C4-2B (cell line): ENCODE data around the gene ARHGEF26.

Source experiments
- H3K27ac ChIP-seq: fragments of 450-650 bp; 2 replicates; pipeline ENCODE4 v1.5.1; 2017
- ZFX ChIP-seq: fragments of 450-650 bp; IDR thresholded peaks from 2 replicates; pipeline ENCODE4 v1.6.1; 2017
- TF ChIP-seq, protein P1 (sequence below): fragments of 450-650 bp; conservative IDR thresholded peaks from 2 replicates; pipeline ENCODE4 v1.5.1; 2017; ENCODE audit warnings: mild to moderate bottlenecking

Gene ARHGEF26

DNA sequence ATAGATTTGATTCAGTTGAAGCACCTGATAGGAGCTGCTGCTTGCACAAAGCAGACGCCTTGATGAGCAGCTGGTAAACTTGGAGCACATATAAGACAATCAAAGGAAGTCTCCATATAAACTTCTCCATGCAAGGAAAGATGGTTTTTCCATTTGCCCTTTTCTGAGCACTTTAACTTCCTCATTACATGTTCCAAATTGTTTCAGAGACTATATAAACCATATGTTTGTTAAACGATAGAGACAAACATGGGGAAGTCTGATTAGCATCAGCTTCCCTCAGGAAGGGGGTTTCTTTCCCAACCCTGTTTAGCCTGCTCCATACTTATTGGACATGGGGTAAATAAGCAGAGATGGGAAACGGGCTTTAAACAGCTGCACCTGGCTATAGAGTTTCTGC, 115.1 kb downstream of the ARHGEF26 start:
- TF ChIP-seq ZFX = no peak
- TF ChIP-seq, protein P1, sequence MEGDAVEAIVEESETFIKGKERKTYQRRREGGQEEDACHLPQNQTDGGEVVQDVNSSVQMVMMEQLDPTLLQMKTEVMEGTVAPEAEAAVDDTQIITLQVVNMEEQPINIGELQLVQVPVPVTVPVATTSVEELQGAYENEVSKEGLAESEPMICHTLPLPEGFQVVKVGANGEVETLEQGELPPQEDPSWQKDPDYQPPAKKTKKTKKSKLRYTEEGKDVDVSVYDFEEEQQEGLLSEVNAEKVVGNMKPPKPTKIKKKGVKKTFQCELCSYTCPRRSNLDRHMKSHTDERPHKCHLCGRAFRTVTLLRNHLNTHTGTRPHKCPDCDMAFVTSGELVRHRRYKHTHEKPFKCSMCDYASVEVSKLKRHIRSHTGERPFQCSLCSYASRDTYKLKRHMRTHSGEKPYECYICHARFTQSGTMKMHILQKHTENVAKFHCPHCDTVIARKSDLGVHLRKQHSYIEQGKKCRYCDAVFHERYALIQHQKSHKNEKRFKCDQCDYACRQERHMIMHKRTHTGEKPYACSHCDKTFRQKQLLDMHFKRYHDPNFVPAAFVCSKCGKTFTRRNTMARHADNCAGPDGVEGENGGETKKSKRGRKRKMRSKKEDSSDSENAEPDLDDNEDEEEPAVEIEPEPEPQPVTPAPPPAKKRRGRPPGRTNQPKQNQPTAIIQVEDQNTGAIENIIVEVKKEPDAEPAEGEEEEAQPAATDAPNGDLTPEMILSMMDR = no peak
- H3K27ac ChIP-seq = no peak overlapping the region

DNA sequence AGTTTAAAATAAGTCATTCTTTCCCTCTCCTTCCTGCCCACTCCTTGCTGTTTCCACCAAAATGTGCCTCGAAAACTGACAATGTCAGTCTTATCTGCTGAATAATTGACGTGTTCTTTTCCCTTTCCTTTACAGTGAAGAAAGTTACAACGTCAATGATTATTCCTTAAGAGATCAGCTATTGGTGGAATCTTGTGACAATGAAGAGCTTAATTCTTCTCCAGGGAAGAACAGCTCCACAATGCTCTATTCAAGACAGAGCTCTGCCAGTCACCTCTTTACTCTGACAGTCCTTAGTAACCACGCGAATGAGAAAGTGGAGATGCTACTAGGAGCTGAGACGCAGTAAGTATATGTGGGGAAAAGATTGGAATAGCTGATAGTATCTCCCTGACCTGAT, 119.0 kb downstream of the ARHGEF26 start:
- no peak overlapping the region for H3K27ac ChIP-seq
- TF ChIP-seq, protein P1 = no peak

DNA sequence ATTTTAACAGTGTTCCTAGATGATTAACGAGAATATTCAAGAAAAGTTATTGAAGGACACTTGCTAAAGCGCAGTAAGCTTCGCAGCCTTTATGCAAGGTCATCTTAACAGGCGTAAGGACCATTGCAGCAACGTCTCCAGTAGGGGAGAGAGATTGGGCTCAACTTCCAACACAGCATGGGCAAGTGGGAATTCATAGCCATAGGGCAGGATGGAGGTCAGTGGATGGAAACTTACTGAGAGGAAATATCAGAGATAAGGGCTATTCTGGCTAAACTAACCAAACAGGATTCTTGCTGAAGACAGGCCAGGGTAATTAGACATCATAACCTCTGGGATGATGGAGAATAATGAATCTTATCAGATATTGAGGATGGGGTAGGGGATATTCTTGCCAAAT, 120.3 kb downstream of the ARHGEF26 start:
- no peak overlapping the region; the same call in 1 of the 2 replicates for H3K27ac ChIP-seq
- TF ChIP-seq, protein P1 = no peak
- no peak for TF ChIP-seq ZFX

DNA sequence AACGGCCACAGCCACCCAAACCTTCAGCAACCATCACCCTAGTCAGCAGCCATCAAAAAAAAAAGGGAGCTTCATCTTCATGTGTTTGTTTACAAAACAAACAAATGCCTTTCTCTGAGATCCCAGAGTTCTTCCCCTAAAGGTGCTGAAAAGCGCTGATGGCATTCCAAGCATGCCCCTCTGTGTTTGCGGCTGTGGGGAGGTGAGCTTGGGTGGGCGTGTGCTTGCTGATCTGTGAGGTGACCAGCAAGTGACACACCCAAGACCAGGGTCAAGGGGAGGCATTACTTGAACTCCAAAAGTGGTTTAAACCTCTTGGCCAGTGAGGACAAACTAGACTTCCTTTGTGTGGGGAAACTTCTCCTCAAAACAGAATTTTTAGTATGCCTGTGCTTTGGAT, 121.6 kb downstream of the ARHGEF26 start:
- H3K27ac ChIP-seq = peak overlapping the region; percentile 25; the same call in 1 of the 2 replicates
- no peak for TF ChIP-seq ZFX
- TF ChIP-seq, protein P1 = no peak

DNA sequence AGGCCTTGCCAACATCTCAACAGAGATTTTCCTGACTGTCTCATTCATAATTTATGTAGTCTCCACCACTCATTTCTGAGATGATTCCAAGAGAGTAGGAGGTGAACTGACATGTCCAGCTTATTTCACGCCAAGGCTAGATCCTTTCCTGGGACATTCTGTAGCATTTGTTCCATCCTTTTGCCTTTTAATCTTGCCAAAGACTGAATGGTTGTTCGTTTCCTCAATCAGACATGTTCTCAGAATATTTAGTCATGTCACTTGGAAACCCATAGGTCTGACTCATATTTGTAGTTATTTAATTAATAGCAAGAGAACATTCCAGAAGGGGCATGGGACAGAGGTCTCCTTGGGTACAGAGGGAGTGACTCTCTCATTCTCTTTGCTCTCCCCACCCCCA, 122.2 kb downstream of the ARHGEF26 start:
- TF ChIP-seq ZFX = no peak
- TF ChIP-seq, protein P1 = no peak
- no peak overlapping the region for H3K27ac ChIP-seq

DNA sequence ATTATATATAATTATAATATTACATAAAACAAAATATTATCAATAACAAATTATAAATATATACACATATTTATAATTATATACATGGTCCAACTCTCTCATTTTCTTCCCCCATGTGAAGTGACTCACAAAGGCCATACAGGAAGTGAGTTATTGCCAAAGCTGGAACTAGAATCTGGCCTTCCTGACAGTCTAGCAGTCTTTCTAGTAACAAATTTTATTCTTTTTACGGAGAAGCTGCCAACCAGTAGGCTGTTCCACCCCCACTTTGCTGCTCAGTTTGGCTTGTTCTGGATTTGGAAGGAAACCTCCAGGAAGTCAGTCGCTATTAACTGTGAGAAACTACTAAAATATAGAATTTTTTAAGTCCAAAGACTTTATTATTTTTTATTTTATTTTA, 123.5 kb downstream of the ARHGEF26 start:
- no peak overlapping the region for H3K27ac ChIP-seq
- TF ChIP-seq, protein P1 = no peak
- TF ChIP-seq ZFX = no peak

DNA sequence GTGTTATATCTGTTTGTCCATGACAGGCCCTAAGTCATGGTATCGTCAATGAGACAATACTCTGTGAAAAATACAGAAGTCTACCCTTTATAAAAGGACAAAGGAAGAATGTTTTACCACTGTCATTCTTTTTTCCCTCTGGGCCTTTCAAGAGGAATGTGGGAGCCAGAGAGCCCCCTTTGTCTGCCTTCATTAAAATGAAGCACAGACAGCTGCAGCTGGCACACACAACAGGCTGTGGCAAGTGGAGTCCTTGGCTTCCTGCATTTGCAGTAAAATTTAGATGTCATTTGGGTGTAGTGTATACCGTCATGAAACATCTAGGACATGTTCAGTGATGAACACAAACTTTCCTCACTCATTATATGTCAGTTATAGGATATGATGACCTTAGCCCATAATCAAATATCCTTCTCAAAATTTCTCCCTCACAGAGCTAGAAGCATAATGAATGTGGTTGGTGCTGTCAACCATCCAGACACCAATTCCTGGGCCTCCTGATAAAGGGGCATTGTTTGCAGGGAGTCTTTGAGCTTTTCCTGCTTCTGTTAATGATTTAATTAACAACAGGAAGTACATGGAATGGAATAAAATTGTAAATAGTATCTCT, 126.7 kb downstream of the ARHGEF26 start:
- no peak overlapping the region for H3K27ac ChIP-seq
- TF ChIP-seq, protein P1 = no peak
- no peak for TF ChIP-seq ZFX
